ENCODE data around the gene PLEKHG5. TPM values are rescaled to one million over a fixed set of nuclear protein-coding genes. Genes with fewer than 3 reads are reported as not detected.

Gene PLEKHG5
- total and polyA plus RNA-seq, 10 of the 15 experiments (the other 5 are each of a cell fraction or from before 2014, with no cell fraction given), result 0.04 to 1.1 (median 0.18) TPM; not detected in 1

GRCh38 chr1:6513320-6513801 lies 21.9 kb upstream of the PLEKHG5 start:
- Histone ChIP-seq H3K4me1 (ENCODE audit: control insufficient read depth, insufficient read depth, low read length) (no peaks in the 10 kb centered on the region), H3K27me3 (replicated peaks in 1 of 2; ENCODE audit: control insufficient read depth in 2 of 2, insufficient read depth in 2 of 2, low read length in 1 of 2) (no peaks in the 10 kb centered on the region; a peak in 1 of 4 replicates), H3K4me2 (ENCODE audit: control insufficient read depth, insufficient read depth) (no peak overlapping the region), H3K27ac (ENCODE audit: control insufficient read depth, insufficient read depth) (no peak overlapping the region), H2AFZ (ENCODE audit: control insufficient read depth, low read depth, low read length) (no peak overlapping the region), H3K36me3 (ENCODE audit: control insufficient read depth in 2 of 2, insufficient read depth in 2 of 2, low read length in 1 of 2) (no peaks in the 10 kb centered on the region), H4K20me1 (ENCODE audit: control insufficient read depth, insufficient read depth) (no peaks in the 10 kb centered on the region), H3K9ac (ENCODE audit: control insufficient read depth, insufficient read depth, low read length) (no peak overlapping the region), H3K9me3 (replicated peaks; ENCODE audit: control insufficient read depth, insufficient read depth, low read length) (no peaks in the 10 kb centered on the region), H3K79me2 (ENCODE audit: control insufficient read depth, insufficient read depth, low read length) (no peaks in the 10 kb centered on the region), H3K4me3 (no peak overlapping the region)
- intact Hi-C loops (cut with micrococcal nuclease; ENCODE audit: unreplicated experiment) (no loop called here), in situ Hi-C loops (cut with MboI) (no loop called here)
- TF ChIP-seq RELA (IDR thresholded peaks at IDR 0.05; ENCODE audit: borderline replicate concordance, partially characterized antibody), result no peak
- TF ChIP-seq ZNF207 (IDR thresholded peaks at IDR 0.05; ENCODE audit: borderline replicate concordance), result no peak
- TF ChIP-seq IKZF1 (conservative IDR thresholded peaks at IDR 0.05), result peak; percentile 29; the same call in 1 of the 2 replicates
- no peak for TF ChIP-seq ETV6 (conservative IDR thresholded peaks at IDR 0.05 in 1 of 2, IDR thresholded peaks at IDR 0.05 in 1 of 2; ENCODE audit: borderline replicate concordance in 1 of 2, low read depth in 1 of 2)
- TF ChIP-seq NR2C2 (IDR thresholded peaks at IDR 0.05; ENCODE audit: borderline replicate concordance, control insufficient read depth, insufficient read length, low read depth), result no peak
- FAIRE-seq (no peak), ATAC-seq (peak; percentile 90), DNase-seq (ENCODE audit: low read depth, low spot score) (no peak)
- no TSS peak for BruUV-seq (replicated peaks)
- WGBS (ENCODE audit: insufficient coverage, insufficient replicate concordance, low lambda C conversion rate, missing lambda C conversion rate), result 30% methylated on average over 9 of the region's 9 CpGs
- ChIA-PET RAD21 (ENCODE audit: unreplicated experiment) (interaction anchor here (1.1 to 1.4 kb wide), 3 partner anchors 11 to 42 kb away, joined by 3 to 6 read pairs (median 3); partner anchors contain the start of gene TAS1R1), SMC1A (ENCODE audit: uncharacterized antibody, unreplicated experiment) (interaction anchor here (0.9 to 1.5 kb wide), 3 partner anchors 11 to 23 kb away, joined by 3 read pairs; partner anchors contain the start of gene PLEKHG5), POLR2A (interaction anchor here (1.0 kb wide), 1 partner anchor 106 kb away, joined by 3 read pairs; no protein-coding TSS in a partner anchor), CTCF (interaction anchor here (1.0 to 3.5 kb wide), 8 partner anchors 9 to 308 kb away, joined by 3 to 25 read pairs (median 4); partner anchors contain the start of gene PLEKHG5)

GRCh38 chr1:6512908-6513280 lies 21.4 kb upstream of the PLEKHG5 start:
- Histone ChIP-seq H3K4me3 (no peak overlapping the region), H3K27ac (ENCODE audit: control insufficient read depth, insufficient read depth) (no peak overlapping the region), H3K4me2 (ENCODE audit: control insufficient read depth, insufficient read depth) (no peak overlapping the region), H3K79me2 (ENCODE audit: control insufficient read depth, insufficient read depth, low read length) (no peaks in the 10 kb centered on the region), H3K27me3 (replicated peaks in 1 of 2; ENCODE audit: control insufficient read depth in 2 of 2, insufficient read depth in 2 of 2, low read length in 1 of 2) (no peaks in the 10 kb centered on the region; a peak in 1 of 4 replicates), H3K9ac (ENCODE audit: control insufficient read depth, insufficient read depth, low read length) (no peak overlapping the region), H4K20me1 (ENCODE audit: control insufficient read depth, insufficient read depth) (no peaks in the 10 kb centered on the region), H2AFZ (ENCODE audit: control insufficient read depth, low read depth, low read length) (no peak overlapping the region), H3K4me1 (ENCODE audit: control insufficient read depth, insufficient read depth, low read length) (no peaks in the 10 kb centered on the region), H3K9me3 (replicated peaks; ENCODE audit: control insufficient read depth, insufficient read depth, low read length) (no peaks in the 10 kb centered on the region), H3K36me3 (ENCODE audit: control insufficient read depth in 2 of 2, insufficient read depth in 2 of 2, low read length in 1 of 2) (no peaks in the 10 kb centered on the region)
- BruUV-seq (replicated peaks), result no TSS peak
- RAD21 ChIA-PET (ENCODE audit: unreplicated experiment), result interaction anchor here (1.1 to 1.4 kb wide), 3 partner anchors 12 to 42 kb away, joined by 3 to 6 read pairs (median 3); partner anchors contain the start of gene TAS1R1
- POLR2A ChIA-PET, result interaction anchor here (1.0 kb wide), 1 partner anchor 107 kb away, joined by 3 read pairs; no protein-coding TSS in a partner anchor
- DNase-seq (ENCODE audit: low read depth, low spot score) (no peak), FAIRE-seq (no peak), ATAC-seq (no peak)
- CTCF ChIA-PET, result interaction anchor here (1.0 to 3.5 kb wide), 8 partner anchors 9 to 308 kb away, joined by 3 to 25 read pairs (median 4); partner anchors contain the start of gene PLEKHG5
- WGBS (ENCODE audit: insufficient coverage, insufficient replicate concordance, low lambda C conversion rate, missing lambda C conversion rate), result 38% methylated on average over 8 of the region's 8 CpGs
- SMC1A ChIA-PET (ENCODE audit: uncharacterized antibody, unreplicated experiment), result interaction anchor here (0.9 to 1.5 kb wide), 3 partner anchors 10 to 22 kb away, joined by 3 read pairs; partner anchors contain the start of gene PLEKHG5
- in situ Hi-C loops (cut with MboI), result no loop called here
- intact Hi-C loops (cut with micrococcal nuclease; ENCODE audit: unreplicated experiment), result no loop called here
- no peak for TF ChIP-seq TCF3 (IDR thresholded peaks at IDR 0.05; ENCODE audit: borderline replicate concordance, insufficient read depth, low read depth, low read length)
- TF ChIP-seq PKNOX1 (IDR thresholded peaks at IDR 0.05), result no peak
- no peak for TF ChIP-seq YY1 (IDR thresholded peaks at IDR 0.05; ENCODE audit: low read depth, low read length)
- TF ChIP-seq EP300 (IDR thresholded peaks at IDR 0.05; ENCODE audit: borderline replicate concordance in 1 of 2, control insufficient read depth in 1 of 2, low read depth in 2 of 2, low read length in 2 of 2), result no peak
- TF ChIP-seq CBX3 (IDR thresholded peaks at IDR 0.05; ENCODE audit: borderline replicate concordance, low read depth), result no peak
- TF ChIP-seq BRCA1 (IDR thresholded peaks at IDR 0.05; ENCODE audit: low read depth, low read length), result no peak
- no peak for TF ChIP-seq USF2 (IDR thresholded peaks at IDR 0.05; ENCODE audit: borderline replicate concordance, low read depth, low read length)

All from GM12878 (cell line).